Measurements from ENCODE around the gene ZW10. TPM values are rescaled to one million over a fixed set of nuclear protein-coding genes. Genes with fewer than 3 reads are reported as not detected.

Gene ZW10
- total RNA-seq, 1 donor from 2014 or later: 16.3 TPM

DNA sequence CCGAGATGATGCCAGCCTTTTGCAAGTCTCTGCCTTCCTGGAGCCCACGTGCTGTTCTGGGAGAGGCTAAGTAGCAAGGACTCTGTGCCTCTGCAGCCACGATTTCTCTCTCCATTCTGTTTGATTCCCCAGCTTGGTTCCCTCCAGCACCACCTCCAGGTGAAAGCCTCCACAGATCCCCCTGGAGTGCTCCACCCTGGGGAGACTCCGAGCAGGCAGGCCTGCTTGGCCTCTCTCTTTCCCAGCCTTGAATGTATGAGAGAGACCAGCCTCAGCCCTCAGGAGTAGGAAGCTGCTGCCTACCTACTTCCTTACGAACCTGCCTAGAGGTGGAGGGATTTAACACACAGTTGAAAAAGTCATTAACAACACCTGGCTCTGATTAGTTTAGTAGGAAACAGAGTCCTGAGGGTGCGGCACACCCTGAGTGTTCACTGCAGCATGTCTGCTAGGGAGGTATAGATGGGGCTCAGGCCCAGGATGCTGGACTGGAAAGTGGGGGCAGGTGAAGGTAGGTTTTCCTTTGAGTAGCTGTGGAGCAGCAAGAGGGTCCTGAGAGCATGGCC is 89.9 kb downstream of the ZW10 start:
- Histone ChIP-seq H3K36me3 (ENCODE audit: control insufficient read depth, insufficient read depth, low read length) (no peaks in the 10 kb centered on the region), H3K27me3 (ENCODE audit: control insufficient read depth, insufficient read depth, low read length) (no peaks in the 10 kb centered on the region), H3K4me3 (ENCODE audit: low read depth, low read length) (no peak overlapping the region)
- TF ChIP-seq, protein P1, sequence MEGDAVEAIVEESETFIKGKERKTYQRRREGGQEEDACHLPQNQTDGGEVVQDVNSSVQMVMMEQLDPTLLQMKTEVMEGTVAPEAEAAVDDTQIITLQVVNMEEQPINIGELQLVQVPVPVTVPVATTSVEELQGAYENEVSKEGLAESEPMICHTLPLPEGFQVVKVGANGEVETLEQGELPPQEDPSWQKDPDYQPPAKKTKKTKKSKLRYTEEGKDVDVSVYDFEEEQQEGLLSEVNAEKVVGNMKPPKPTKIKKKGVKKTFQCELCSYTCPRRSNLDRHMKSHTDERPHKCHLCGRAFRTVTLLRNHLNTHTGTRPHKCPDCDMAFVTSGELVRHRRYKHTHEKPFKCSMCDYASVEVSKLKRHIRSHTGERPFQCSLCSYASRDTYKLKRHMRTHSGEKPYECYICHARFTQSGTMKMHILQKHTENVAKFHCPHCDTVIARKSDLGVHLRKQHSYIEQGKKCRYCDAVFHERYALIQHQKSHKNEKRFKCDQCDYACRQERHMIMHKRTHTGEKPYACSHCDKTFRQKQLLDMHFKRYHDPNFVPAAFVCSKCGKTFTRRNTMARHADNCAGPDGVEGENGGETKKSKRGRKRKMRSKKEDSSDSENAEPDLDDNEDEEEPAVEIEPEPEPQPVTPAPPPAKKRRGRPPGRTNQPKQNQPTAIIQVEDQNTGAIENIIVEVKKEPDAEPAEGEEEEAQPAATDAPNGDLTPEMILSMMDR (IDR thresholded peaks at IDR 0.05; ENCODE audit: insufficient read depth, low read length, severe bottlenecking): no peak
- FAIRE-seq (no peak), DNase-seq (ENCODE audit: low read depth) (no peak)

Other genes starting within 250 kb of the ZW10 start
- gene TMPRSS5, start 67.4 kb downstream of the ZW10 start, total RNA-seq: under 0.01 and 0.13 TPM in 2 replicates
- not detected in 2 replicates for gene CLDN25, start 6.1 kb upstream of the ZW10 start, total RNA-seq
- 20.5 and 30.0 TPM in 2 replicates for gene USP28, start 101.9 kb upstream of the ZW10 start, total RNA-seq
- not detected in 2 replicates for gene HTR3B, start 131.1 kb upstream of the ZW10 start, total RNA-seq
- 0.26 TPM in 1 of 2 replicates, not detected in the other for gene HTR3A, start 201.4 kb upstream of the ZW10 start, total RNA-seq